OCI-LY3 (cell line): Measurements from ENCODE around the gene NDC1.

Experiments
- H2AFZ ChIP-seq: fragments of 200-600, 300-600 bp; shearing (Covaris generic); 2 replicates; pipeline ENCODE4 v1.6.0; 2014; ENCODE audit warnings: antibody characterized with exemption, low read depth, low read length
- H3K27ac ChIP-seq: fragments of 200-600, 300-600 bp; sonication (generic); 2 replicates; pipeline ENCODE4 v1.5.1; 2014; ENCODE audit warnings: mild to moderate bottlenecking, low read length, moderate library complexity, mixed read lengths
- H3K27me3 ChIP-seq: fragments of 200-600, 300-600 bp; sonication (generic); 2 replicates; pipeline ENCODE4 v1.6.1; 2014; ENCODE audit warnings: low read depth, low read length, mixed read lengths
- H3K36me3 ChIP-seq: fragments of 200-600, 300-600 bp; sonication (generic); replicated peaks from 2 replicates; pipeline ENCODE3; 2014; ENCODE audit warnings: low read depth, low read length, mixed read lengths
- H3K4me1 ChIP-seq: fragments of 300-600, 200-600 bp; sonication (generic); 2 replicates; pipeline ENCODE4 v1.6.1; 2014; ENCODE audit warnings: low read length, mixed read lengths
- H3K4me2 ChIP-seq: fragments of 200-600, 300-600 bp; sonication (generic); 2 replicates; pipeline ENCODE4 v1.6.1; 2014; ENCODE audit warnings: low read length, mixed read lengths
- H3K4me3 ChIP-seq: fragments of 300-600, 200-600 bp; sonication (generic); 2 replicates; pipeline ENCODE4 v1.5.1; 2014; ENCODE audit warnings: antibody characterized with exemption, mild to moderate bottlenecking, low read length, moderate library complexity
- H3K79me2 ChIP-seq: fragments of 300-600, 200-600 bp; shearing (Covaris generic); 2 replicates; pipeline ENCODE4 v1.6.1; 2014; ENCODE audit warnings: mild to moderate bottlenecking, low read length, mixed read lengths
- H3K9ac ChIP-seq: fragments of 300-600, 200-600 bp; shearing (Covaris generic); 2 replicates; pipeline ENCODE4 v1.6.0; 2014; ENCODE audit warnings: mild to moderate bottlenecking, low read length, moderate library complexity
- H3K9me3 ChIP-seq: fragments of 200-600, 300-600 bp; shearing (Covaris generic); 2 replicates; pipeline ENCODE4 v1.6.1; 2014; ENCODE audit warnings: low read length, mixed read lengths; ENCODE audit not compliant: insufficient read depth
- H4K20me1 ChIP-seq: fragments of 200-600, 300-600 bp; sonication (generic); 2 replicates; pipeline ENCODE4 v1.6.1; 2016; ENCODE audit warnings: low read length, mixed read lengths; ENCODE audit not compliant: insufficient read depth
- EZH2phosphoT487 ChIP-seq: fragments of 200-600 bp; shearing (Covaris generic); IDR thresholded peaks from 2 replicates; pipeline ENCODE4 v1.6.1; 2018; ENCODE audit warnings: antibody characterized with exemption, mixed run types, low read depth
- TF ChIP-seq, protein P1 (sequence below): fragments of 200-600, 300-600 bp; sonication (generic); IDR thresholded peaks from 2 replicates; pipeline ENCODE4 v1.5.1; 2014; ENCODE audit warnings: antibody characterized with exemption, low read length, low read depth

Gene NDC1

DNA sequence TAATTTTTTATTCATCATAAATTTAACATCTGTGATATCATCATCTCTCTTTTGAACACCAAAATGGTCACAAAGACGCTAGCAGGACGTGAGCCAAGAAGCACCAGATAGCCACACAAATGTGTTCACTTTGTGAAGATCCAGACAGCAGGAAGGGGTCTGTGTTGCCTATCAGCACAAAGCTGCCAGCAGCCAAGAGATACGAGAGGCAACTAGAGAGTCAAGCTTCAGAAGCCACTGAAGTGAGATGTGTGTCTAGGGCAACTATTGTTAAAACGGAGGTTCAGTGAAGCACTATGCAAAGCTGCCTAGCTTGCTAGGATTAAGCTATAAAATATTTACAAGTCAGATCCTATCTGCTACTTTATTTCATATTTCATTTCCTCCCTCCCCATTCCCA lies 45.3 kb downstream of the NDC1 start:
- Histone ChIP-seq H4K20me1 (no peaks in the 10 kb centered on the region), H3K27me3 (no peaks in the 10 kb centered on the region), H2AFZ (no peak overlapping the region), H3K4me1 (no peaks in the 10 kb centered on the region), H3K36me3 (peaks cover 30% of the 10 kb centered on the region), H3K9me3 (no peaks in the 10 kb centered on the region), H3K4me3 (no peak overlapping the region), H3K79me2 (no peaks in the 10 kb centered on the region), H3K4me2 (no peak overlapping the region), H3K27ac (no peak overlapping the region), H3K9ac (no peak overlapping the region)
- TF ChIP-seq, protein P1, sequence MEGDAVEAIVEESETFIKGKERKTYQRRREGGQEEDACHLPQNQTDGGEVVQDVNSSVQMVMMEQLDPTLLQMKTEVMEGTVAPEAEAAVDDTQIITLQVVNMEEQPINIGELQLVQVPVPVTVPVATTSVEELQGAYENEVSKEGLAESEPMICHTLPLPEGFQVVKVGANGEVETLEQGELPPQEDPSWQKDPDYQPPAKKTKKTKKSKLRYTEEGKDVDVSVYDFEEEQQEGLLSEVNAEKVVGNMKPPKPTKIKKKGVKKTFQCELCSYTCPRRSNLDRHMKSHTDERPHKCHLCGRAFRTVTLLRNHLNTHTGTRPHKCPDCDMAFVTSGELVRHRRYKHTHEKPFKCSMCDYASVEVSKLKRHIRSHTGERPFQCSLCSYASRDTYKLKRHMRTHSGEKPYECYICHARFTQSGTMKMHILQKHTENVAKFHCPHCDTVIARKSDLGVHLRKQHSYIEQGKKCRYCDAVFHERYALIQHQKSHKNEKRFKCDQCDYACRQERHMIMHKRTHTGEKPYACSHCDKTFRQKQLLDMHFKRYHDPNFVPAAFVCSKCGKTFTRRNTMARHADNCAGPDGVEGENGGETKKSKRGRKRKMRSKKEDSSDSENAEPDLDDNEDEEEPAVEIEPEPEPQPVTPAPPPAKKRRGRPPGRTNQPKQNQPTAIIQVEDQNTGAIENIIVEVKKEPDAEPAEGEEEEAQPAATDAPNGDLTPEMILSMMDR = no peak
- no peak for TF ChIP-seq EZH2phosphoT487

DNA sequence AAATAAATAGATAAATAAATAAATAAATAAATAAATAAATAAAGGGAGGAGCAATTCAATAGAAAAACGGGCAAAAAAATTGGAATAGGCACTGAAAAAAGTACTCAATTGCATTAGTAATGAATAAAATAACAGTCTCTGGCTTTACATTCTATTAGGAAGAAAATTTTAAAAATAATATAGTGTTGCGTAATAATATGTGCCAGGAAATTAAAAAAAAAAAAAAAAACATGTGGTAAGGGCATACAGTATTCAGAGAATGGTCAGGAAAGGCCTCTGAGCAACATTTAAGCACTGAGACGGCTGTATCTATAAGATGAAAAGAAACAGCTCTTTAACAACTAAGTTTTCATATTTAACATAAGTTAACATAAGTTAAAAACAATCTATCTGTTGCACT lies 50.4 kb downstream of the NDC1 start:
- Histone ChIP-seq H3K27me3 (no peaks in the 10 kb centered on the region), H3K27ac (no peak overlapping the region), H4K20me1 (no peaks in the 10 kb centered on the region), H3K36me3 (peaks cover 18% of the 10 kb centered on the region), H3K9me3 (no peaks in the 10 kb centered on the region), H3K79me2 (no peaks in the 10 kb centered on the region), H2AFZ (no peak overlapping the region), H3K4me3 (no peak overlapping the region), H3K4me2 (no peak overlapping the region), H3K9ac (no peak overlapping the region), H3K4me1 (no peaks in the 10 kb centered on the region)
- TF ChIP-seq EZH2phosphoT487 = no peak
- TF ChIP-seq, protein P1 = no peak

DNA sequence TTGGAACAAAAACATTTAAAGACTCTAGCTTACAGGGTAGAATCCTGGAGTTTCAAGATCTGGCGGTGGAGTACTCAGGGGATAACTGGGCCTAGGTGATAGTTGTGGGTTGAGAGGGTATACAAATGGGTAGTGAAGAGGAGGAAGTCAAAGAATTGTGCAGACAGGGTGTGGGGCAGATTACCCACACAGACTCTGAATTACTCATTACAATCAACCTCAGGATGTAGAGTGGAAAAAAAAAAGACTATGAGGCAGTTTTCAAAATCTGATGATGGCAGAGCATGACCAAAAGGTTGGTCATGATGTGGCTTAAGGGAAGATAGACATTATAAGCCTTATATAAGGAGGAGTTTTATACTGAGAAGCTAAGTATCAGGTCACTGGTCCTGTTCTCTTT lies 55.0 kb downstream of the NDC1 start:
- Histone ChIP-seq H3K4me3 (no peak overlapping the region), H2AFZ (no peak overlapping the region), H3K4me2 (no peak overlapping the region)

DNA sequence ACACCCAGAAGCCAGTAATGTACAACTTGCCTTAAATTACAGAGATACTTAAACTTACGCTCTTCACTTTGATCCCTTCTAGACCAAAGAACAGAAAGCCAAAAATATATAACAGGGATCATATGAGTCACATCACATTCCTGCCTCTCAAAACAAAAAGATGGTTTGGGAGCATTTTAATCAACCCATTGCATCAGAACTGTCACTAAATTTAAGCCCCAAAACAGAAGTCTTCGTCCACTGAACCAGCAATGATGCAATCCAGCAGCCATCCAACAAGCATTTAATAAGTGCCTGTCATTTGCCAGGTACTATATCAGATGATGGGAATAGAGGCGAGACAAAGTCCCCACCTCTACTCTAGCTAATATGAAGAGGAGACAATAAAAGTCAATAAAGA lies 56.4 kb downstream of the NDC1 start:
- Histone ChIP-seq H3K27ac (no peak overlapping the region), H3K79me2 (no peaks in the 10 kb centered on the region), H3K4me2 (no peak overlapping the region), H3K27me3 (no peaks in the 10 kb centered on the region), H3K9ac (no peak overlapping the region), H3K4me3 (no peak overlapping the region), H2AFZ (no peak overlapping the region), H3K4me1 (no peaks in the 10 kb centered on the region), H3K9me3 (no peaks in the 10 kb centered on the region), H3K36me3 (peaks cover 19% of the 10 kb centered on the region), H4K20me1 (no peaks in the 10 kb centered on the region)
- TF ChIP-seq EZH2phosphoT487 = no peak
- TF ChIP-seq, protein P1 = no peak

More for the DNA sequence above, 55.0 kb downstream of the NDC1 start:
- H3K27ac ChIP-seq = no peak overlapping the region
- H3K79me2 ChIP-seq = no peaks in the 10 kb centered on the region
- no peaks in the 10 kb centered on the region for H3K9me3 ChIP-seq
- no peaks in the 10 kb centered on the region for H3K27me3 ChIP-seq
- no peak for TF ChIP-seq EZH2phosphoT487
- TF ChIP-seq, protein P1 = no peak
- H4K20me1 ChIP-seq = no peaks in the 10 kb centered on the region
- H3K9ac ChIP-seq = no peak overlapping the region
- no peaks in the 10 kb centered on the region for H3K4me1 ChIP-seq
- peaks cover 13% of the 10 kb centered on the region for H3K36me3 ChIP-seq
